HG03565 (cell line): ENCODE data around the gene C2CD3.
A peak's percentile ranks its signal among the peaks of the same experiment; 100 is the strongest.
"Not testable (repeated sequence)": the region's sequence is repeated elsewhere in the genome, so short reads cannot be mapped to it uniquely, and the experiment has no call there.

Experiments
- ATAC-seq: cut with Tn5 transposase; IDR thresholded peaks from one replicate; pipeline ENCODE4 v1.9.1; 2021; ENCODE audit warnings: mild to moderate bottlenecking, moderate library complexity; ENCODE audit not compliant: unreplicated experiment

The C2CD3 gene

DNA sequence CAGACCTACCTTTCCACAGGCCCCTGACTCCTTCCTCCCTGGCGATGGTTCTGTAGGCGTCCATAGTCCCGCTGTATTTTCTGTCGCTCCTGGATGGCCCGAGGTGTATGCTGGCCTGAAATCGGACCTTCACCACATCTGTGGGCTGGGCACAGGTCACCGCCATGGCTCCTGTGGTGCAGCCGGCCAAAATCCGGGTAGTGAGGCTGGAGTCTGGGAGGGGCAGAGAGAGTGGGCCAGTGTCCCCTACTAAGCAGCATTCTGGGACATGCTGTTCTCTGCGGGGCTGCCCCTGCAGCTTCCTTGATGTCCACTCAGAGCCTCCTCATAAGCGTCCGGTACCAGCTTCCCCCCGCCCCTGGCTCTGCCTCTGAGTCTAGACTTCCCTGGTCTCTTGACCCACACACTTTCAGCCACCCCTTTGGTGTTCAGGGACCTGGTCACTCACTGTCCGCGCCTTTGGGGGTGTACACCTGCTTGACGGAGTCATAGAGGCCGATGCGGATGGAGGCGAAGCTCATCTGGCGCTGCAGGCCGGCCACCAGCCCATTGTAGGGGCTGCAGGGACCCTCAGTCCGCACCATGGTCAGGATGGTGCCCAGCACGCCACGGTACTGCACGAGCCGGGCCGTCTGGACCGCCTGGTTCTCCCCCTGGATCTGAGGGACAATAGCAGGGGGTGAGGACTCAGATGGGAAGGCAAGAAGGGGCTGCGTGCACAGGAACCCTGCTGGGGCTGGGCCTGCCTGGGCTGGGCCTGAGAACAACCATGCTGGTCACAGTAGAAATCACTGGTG lies 164.9 kb downstream of the C2CD3 start:
- ATAC-seq: no peak

DNA sequence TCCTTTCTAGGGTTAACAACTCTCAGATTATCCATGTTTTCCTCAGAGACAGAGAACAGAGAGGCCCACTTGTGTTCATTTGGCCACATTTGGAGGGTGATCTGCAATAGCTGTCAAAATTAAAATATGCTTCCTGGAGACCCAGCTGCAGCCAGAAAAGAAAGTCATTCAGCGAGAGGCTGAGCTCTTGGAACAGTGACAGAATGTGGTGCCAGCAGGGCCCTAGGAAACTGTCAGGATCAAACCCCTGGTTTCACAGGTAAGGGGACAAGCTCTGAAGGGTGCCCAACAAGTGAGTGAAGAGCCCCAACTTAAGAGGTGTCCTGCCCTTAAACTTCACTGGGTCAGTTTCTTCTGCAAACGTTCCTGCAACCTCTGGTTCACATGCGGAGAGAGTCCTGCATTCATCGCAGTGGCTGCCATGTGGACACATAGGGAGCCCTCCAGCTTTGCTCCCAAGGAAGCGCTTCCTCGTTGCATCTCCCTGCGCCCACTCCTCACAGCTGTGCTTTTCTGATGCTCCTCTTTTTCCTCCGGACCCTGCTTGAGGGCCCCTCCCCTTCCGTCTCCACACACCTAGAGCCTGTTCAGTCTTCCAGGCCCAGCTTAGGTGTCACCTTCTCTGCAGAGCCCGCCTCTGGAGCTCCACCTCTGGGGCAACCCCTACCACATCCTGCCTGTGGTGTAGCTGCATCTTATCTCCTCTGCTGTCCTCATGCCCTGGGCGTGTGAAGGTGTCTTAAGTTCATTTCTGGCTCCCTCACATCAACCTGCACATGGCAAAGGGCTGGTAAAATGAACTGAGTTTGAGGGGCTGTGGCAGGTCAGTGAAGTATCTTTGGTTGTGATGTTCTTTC lies 165.8 kb downstream of the C2CD3 start:
- no peak for ATAC-seq

DNA sequence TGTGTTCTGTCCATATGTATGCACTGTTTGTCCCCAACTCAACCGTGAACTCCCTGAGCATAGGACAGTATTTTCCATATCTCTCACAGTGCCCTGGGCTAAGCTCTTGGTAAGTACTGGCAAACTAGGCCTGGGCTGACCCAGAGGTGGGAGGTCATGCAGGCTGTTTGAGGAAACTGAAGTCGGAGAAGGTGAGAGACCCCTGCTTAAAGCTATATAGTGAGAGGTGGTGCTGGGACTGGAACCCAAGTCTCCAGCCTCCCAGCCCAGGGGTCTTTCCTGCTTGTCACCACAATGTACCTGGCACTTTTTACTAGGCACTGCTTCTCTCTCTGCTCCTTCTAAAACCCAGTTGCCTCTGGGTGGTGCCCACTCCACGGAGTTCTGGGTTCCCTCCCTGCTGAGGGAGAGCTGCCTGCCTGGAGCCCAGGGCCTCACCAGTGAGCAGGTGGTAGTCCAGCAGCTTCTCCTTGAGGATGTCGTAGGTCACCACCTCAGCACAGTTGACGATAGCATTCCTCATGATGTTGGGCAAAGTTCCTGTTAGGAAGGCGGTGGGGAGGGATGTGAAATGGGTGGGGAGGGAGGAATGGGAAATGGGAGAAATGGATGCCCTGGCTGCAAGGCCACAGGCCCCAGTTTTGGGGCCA lies 166.6 kb downstream of the C2CD3 start:
- no peak for ATAC-seq

DNA sequence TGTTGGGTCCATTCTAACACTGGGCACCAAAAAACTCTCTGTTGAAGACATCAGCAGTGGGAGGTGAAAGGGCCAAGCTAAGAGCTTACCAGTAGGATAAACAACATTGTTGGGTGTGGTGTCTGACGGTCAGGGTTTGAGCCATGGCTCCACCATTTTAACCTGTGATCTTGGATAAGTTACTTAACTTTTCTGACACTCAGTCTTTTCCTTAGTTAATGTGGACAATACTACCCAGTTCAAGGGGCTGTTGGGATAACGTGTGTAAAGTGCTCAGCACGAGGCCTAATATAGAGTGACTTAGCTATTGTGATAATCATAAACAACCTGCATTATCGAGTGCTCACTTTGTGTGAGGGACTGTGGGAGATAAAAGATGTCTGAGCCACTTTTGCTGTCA lies 168.0 kb downstream of the C2CD3 start:
- no peak for ATAC-seq

DNA sequence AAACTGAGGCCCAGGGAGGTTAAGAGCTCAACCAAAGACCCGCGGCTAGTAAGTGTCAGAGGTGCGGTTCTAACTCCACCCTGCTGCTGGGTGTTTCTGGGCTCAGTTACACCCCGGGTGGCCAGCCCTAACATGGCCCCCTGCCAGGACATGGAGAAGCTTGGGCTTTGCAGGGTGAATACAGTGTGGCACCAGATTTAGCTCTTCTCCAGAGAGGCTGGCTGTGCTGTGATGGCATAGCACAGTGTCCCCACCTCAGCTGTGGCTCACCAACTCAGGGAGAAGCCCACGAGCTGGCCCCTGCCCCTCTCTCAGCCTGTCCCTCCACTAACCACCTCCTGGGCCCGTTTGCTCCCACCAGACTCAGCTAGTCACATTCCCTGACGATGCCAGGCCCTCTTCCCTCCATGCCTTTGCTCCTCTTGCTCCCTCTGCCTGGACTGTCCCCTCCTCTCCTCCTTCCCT lies 168.9 kb downstream of the C2CD3 start:
- no peak for ATAC-seq

DNA sequence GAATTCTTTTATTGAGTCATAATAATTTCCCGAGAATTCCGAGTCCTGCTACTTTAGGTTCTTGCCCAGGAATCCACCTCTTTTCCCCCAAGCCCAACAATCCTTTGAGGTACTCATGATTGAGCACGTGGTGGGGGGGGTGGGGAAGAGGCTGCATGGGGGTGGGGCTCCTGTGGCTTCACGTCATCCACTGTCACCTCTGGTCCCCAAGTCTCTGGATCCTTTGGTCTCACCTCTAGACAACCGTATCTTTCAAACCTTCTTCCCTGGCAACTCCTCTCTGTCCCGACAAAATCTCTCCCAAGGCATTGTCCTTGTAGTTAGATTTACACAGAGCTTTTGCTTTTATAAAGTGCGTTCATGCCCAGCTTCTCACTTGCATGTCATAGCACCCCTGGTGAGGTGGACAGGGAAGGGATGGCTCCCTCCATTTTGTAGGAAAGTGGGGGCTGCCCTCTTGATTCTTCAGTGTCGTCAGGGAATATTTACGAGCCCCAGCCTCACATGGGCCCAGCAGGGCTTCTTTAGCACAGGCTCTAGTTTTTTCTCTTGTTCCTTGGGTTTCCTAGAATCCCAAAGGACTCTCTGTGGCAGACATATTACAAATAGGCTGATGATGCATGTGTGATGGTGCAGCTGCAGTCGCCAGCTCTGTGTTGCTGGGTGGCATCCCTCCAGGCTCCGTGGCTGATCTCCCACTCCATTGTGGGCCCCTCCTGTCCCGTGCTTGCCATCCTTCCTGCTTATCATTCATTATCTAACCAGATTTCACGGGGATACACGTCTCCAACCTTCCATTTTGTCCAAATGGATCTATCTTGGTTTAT lies 170.3 kb downstream of the C2CD3 start:
- no peak for ATAC-seq

DNA sequence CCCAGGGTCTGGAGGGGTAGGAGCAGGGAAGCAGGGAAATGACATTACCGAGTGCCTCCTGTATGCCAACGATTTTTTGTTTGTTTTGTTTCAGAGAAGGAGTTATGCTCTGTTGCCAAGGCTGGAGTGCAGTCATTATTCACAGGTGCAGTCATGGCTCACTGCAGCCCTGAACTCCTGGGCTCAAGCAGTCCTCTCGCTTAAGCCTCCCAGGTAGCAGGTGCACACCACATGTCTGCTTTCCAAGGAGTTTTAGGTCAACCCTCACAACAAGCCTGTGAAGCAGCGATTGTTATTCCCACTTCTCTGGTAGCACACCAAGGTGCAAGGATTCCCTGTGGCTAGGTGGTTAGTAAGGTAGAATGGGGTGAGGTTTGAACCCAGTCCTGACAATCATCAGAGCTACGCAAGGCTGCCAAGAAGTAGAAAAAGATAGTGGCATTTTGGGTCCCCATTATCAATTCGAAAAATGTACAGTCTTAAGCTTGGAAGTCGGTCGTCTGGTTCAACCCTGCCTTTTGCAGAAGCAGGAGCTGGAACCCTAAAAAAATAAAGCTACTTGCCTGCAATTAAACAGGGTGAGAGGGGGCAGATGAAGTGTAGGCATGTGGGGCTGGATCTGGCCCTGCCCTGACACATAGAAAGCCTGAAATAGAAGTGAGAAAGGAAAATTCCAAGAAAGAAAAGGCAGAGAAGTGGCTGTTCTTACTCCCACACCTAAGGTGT lies 171.1 kb downstream of the C2CD3 start:
- no peak for ATAC-seq

DNA sequence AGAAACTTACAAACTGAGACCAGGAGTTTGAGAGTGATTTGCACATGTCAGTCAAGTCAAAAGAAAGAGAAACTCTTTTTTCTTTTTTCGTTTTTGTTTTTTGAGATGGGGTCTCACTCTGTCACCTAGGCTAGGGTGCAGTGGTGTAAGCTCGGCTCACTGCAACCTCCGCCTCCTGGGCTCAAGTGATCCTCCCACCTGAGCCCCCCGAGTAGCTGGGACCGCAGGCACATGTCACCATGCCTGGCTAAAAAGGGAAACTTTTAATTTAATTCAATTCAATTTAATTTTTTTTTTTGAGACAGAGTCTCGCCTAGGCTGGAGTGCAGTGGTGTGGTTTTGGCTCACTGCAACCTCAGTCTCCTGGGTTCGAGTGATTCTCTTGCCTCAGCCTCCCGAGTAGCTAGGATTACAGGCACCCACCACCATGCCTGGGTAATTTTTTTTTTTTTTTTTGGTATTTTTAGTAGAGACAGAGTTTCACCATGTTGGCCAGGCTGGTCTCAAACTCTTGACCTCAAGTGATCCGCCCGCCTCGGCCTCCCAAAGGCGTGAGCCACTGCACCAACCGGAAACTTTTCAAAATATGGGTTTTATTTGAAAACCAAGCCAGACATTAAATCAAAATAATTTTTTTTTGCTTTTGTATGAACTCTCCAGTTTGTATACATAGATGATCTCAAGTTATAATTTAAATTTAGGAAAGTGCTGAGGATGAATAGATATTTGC lies 171.8 kb downstream of the C2CD3 start:
- no peak for ATAC-seq

DNA sequence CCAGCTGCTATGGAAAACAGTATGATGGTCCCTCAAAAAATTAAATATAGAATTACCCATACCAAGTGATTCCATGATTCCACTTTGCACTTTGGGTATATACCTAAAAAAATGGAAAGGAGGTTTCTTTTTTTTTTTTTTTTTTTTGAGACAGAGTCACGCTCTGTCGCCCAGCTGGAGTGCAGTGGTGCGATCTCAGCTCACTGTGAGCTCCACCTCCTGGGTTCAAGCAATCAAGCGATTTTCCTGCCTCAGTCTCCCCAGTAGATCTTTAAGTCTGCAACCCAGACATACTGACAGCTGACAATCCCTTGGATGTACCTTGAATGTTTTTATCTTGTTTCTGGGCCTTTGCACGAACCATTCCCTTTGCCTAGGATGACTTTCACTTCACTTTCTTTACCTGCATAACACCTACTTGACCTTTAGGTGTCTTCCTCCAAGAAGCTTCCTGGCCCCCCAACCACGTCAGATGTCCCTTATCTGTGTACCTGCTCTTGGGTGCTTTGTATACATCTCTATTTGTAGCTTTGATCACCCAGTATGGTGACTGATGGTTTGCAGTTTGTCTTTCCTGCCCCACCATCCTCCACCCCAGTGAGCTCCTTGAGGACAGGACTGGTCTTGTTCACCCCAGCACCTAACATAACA lies 173.6 kb downstream of the C2CD3 start:
- no peak for ATAC-seq

DNA sequence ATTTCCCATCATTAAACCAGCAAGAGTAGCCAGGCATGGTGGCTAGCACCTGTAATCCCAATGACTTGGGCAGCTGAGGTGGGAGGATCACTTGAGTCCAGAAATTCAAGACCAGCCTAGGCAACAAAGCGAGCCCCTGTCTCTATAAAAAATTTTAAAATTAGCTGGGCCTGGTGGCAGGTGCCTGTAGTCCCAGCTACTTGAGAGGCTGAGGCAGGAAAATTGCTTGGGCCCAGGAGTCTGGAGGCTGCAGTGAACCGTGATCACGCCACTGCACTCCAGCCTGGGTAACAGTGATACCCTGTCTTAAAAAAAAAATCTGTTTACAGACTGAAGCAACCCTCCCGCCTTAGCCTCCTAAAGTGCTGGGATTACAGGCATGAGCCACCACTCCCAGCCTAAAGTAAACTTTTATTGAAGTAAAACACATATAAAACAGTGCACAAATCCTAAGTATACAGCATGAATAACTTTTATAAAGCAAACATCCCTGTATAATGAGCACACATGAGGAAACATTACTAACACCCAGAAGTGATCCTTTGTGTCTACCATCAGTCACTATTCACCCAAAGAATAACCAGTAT lies 174.5 kb downstream of the C2CD3 start:
- no peak for ATAC-seq

DNA sequence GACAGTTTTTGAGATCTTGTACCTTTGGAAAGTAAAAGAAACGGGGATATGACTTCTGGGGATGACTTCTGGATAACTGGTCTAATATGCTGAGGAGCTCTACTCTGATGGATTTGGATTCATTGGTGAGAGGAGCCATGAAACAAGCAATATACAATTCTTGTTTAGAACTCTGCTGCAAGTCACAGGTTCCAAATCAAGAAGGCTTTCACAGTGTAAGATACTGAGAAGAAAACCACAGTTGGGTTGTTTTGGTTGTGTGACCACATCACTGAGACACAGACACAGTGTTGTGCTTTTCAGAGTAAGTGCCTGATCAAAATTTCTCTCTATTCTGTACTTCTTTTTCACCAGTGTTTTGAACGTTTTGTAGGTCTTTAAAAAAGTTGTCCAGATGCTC lies 175.1 kb downstream of the C2CD3 start:
- no peak for ATAC-seq

DNA sequence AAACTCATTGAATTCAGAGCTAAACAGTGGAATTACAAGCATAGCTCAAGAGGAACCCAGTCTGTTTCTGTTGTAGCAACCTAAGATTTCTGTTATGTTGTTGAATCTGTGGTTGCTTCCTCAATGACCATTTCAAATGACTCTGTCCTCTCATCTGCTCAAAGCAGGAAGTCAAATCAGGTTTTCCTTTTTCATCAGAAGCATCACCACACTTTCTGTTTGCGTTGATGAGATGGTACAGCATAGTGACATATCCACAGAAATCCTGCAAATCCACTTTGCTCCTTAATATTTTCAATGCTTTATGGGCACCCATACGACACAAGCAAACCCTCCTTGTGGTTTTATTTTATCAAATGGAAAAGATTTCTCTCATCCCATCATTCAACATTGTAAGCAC lies 175.6 kb downstream of the C2CD3 start:
- peak; percentile 47 for ATAC-seq

DNA sequence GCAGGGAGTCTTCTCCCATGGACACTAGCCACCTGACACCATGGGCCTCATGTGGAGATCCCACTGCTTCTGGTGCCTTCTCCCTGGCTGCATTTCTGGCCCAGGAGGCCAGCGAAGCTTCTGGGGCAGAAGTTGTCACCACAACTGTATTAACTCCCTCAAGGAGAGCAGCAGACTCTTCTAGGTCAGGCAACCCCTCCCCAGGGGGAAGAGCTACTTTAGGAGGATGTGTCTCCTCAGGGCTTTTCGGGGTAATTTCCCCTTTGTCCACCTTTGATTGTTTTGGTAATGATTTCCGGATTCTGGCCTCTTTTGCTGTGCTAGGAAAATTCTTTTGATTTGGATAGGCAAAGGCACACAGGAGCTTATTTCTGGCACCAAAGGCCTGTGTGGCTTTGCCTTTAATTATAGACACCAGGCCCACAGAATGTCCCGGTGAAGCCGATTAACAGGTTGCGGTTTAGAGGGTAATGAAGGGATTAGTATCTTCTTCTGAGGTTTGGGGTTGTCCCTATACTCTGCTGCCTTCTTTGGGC lies 179.3 kb downstream of the C2CD3 start:
- no peak for ATAC-seq

DNA sequence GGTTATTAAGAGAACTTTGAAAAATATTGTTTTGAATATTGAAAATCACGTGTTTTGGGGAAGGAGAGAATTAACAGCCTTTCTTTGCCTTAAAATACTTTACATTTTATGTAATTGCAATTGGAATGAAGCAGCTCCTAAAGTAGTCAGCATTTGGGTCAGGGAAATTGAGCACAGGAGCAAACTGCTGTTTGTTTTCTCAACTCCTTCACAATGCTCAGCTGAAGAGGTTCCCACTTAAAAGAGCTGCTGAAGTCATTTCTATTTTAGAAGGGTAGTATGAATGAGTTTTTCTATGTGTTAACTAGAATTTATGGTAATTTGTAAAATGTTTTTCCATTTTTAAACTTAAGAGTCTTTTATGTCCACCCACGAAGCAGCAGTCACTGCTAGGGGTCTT lies 180.1 kb downstream of the C2CD3 start:
- ATAC-seq: no peak

DNA sequence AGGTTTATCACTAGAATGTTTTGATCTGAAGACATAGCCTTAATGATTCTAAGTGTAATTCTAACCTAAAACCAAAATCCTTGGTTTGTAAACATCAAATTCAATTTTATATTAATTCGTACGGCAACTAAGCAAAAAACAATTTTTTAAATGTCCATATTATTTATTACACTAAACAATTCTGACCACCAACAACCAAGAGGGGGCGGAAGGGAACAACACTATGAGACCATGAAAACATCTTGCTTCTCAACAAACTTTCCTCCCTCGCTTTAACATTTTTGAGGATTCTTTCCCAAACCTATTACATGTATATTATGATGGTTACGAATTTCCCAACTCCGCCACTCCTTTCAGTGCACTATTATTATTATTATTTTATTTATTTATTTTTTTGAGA lies 181.6 kb downstream of the C2CD3 start:
- ATAC-seq: no peak

DNA sequence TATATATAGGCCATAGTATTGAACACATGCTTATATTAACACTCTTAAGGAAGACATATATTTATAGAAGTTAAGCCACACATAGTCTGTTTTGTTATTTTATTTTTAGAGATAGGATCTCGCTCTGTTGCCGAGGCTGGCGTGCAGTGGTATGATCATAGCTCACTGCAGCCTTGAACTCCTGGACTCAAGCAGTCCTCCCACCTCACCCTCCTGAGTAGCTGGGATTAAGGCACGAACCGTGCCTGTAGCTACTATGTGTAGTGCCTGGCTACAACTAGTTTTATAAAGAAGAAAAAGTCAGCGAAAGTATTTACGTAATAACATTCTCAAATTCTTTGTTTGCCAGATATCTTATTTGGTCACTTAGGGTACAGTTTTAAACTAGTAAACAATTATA lies 182.6 kb downstream of the C2CD3 start:
- ATAC-seq: no peak

DNA sequence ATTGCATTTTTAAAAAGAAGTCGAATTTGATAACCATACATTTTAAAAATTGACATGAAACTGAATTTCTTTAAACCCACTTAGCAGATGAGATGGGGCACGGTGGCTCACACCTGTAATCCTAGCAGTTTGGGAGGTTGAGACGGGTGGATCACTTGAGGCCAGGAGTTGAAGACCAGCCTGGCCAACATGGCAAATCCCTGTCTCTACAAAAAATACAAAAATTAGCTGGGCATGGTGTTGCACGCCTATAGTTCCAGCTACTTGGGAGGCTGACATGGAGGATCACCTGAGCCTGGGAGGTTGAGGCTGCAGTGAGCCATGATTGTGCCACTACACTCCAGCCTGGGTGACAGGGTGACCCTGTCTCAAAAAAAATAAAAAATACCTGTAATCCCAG lies 185.1 kb downstream of the C2CD3 start:
- ATAC-seq: not testable (repeated sequence)
